Measurements from ENCODE around the gene PLIN5.

PLIN5 gene

GRCh38 chr19:4534836-4535658 is at the start of gene PLIN5:
TSS of gene PLIN5 (minus strand) at chr19:4535224. CDS start at chr19:4534074, 1,150 bp downstream.
- peak; percentile 3 to 17 for DNase-seq (ENCODE audit: low read depth in 2 of 2)

- no peak for DNase-seq (ENCODE audit: low read depth in 2 of 2)
Measured at GRCh38 chr19:4583961-4584669, 49.1 kb upstream of the PLIN5 start.

GRCh38 chr19:4582980-4583842 is 48.2 kb upstream of the PLIN5 start:
- no peak for DNase-seq (ENCODE audit: low read depth in 2 of 2)

- DNase-seq (ENCODE audit: low read depth in 2 of 2): no peak
Measured at GRCh38 chr19:4581666-4582553, 46.9 kb upstream of the PLIN5 start.

GRCh38 chr19:4580961-4581665 is 46.1 kb upstream of the PLIN5 start:
- no peak for DNase-seq (ENCODE audit: low read depth in 2 of 2)

GRCh38 chr19:4580021-4580901 is 45.2 kb upstream of the PLIN5 start:
- DNase-seq (ENCODE audit: low read depth in 2 of 2): no peak

GRCh38 chr19:4579389-4579788 is 44.4 kb upstream of the PLIN5 start:
- no peak for DNase-seq (ENCODE audit: low read depth in 2 of 2)

- DNase-seq (ENCODE audit: low read depth in 2 of 2): no peak
Measured at GRCh38 chr19:4578552-4579248, 43.7 kb upstream of the PLIN5 start.

- DNase-seq (ENCODE audit: low read depth in 2 of 2): no peak
Measured at GRCh38 chr19:4577020-4577782, 42.2 kb upstream of the PLIN5 start.

GRCh38 chr19:4576016-4576933 is 41.3 kb upstream of the PLIN5 start:
- DNase-seq (ENCODE audit: low read depth in 2 of 2): peak; percentile 17 to 27

- DNase-seq (ENCODE audit: low read depth in 2 of 2): no peak
Measured at GRCh38 chr19:4575267-4576015, 40.4 kb upstream of the PLIN5 start.

GRCh38 chr19:4573682-4574081 is 38.7 kb upstream of the PLIN5 start:
- DNase-seq (ENCODE audit: low read depth in 2 of 2): no peak

- no peak for DNase-seq (ENCODE audit: low read depth in 2 of 2)
Measured at GRCh38 chr19:4571305-4571917, 36.4 kb upstream of the PLIN5 start.

- no peak for DNase-seq (ENCODE audit: low read depth in 2 of 2)
Measured at GRCh38 chr19:4570916-4571304, 35.9 kb upstream of the PLIN5 start.

GRCh38 chr19:4570402-4570801 is 35.4 kb upstream of the PLIN5 start:
- no peak for DNase-seq (ENCODE audit: low read depth in 2 of 2)

- no peak for DNase-seq (ENCODE audit: low read depth in 2 of 2)
Measured at GRCh38 chr19:4568886-4569285, 33.9 kb upstream of the PLIN5 start.

Measured in stimulated activated CD8-positive, alpha-beta memory T cell treated with anti-CD3 and anti-CD28 coated beads, Interleukin-15, amount 100 ng/mL, for 4 hours (primary cell).